Liver (tissue), 9 donors: ENCODE results near the gene CDRT4. TPM values are rescaled to one million over a fixed set of nuclear protein-coding genes. Genes with fewer than 3 reads are reported as not detected.

ENCODE experiments used
- DNase-seq: peaks from one replicate; pipeline ENCODE4 v3.0.0-alpha.2; 2017; ENCODE audit warnings: low spot score
- H3K27ac ChIP-seq, 2 donors: one replicate each; pipeline ENCODE4 v1.7.0; 2013; ENCODE audit warnings: inconsistent platforms in 2 of 2, low read length in 2 of 2, control low read depth in 1 of 2, low read depth in 1 of 2, mild to moderate bottlenecking in 1 of 2
- H3K27me3 ChIP-seq, 4 donors: one replicate each; pipeline versions ENCODE4 v1.6.1 to v1.7.0; 2013; ENCODE audit warnings: low read length in 3 of 4, inconsistent platforms in 1 of 4, mild to moderate bottlenecking in 1 of 4, moderate library complexity in 1 of 4; ENCODE audit not compliant: control insufficient read depth in 4 of 4, insufficient read depth in 4 of 4
- H3K36me3 ChIP-seq, 4 donors: one replicate each; pipeline versions ENCODE4 v1.6.1 to v1.7.0; 2013; ENCODE audit warnings: low read length in 3 of 4, mild to moderate bottlenecking in 3 of 4, low read depth in 1 of 4, moderate library complexity in 1 of 4; ENCODE audit not compliant: control insufficient read depth in 4 of 4, insufficient read depth in 3 of 4
- H3K4me1 ChIP-seq, 4 donors: one replicate each; pipeline versions ENCODE4 v1.6.1 to v1.7.0; 2013; ENCODE audit warnings: low read length in 3 of 4, mild to moderate bottlenecking in 3 of 4, moderate library complexity in 1 of 4; ENCODE audit not compliant: control insufficient read depth in 4 of 4, insufficient read depth in 4 of 4
- H3K4me3 ChIP-seq, 3 donors: one replicate each; pipeline versions ENCODE4 v1.6.1 to v1.7.0; 2013; ENCODE audit warnings: low read length in 3 of 3, control low read depth in 1 of 3, low read depth in 1 of 3, mild to moderate bottlenecking in 1 of 3
- H3K9ac ChIP-seq, 2 donors: one replicate each; pipeline ENCODE4 v1.7.0; 2013; ENCODE audit warnings: low read length in 2 of 2, mild to moderate bottlenecking in 2 of 2, moderate library complexity in 2 of 2, control low read depth in 1 of 2, low read depth in 1 of 2
- H3K9me3 ChIP-seq, 4 donors: one replicate each; pipeline versions ENCODE4 v1.6.1 to v1.7.0; 2013; ENCODE audit warnings: low read length in 3 of 4; ENCODE audit not compliant: control insufficient read depth in 4 of 4
- ATF3 ChIP-seq: IDR thresholded peaks from 2 replicates; pipeline ENCODE4 v1.6.1; 2016; ENCODE audit warnings: antibody characterized with exemption
- EGR1 ChIP-seq, 2 donors: IDR thresholded peaks; 2 replicates each; pipeline ENCODE4 v1.6.1; 2016 to 2018; ENCODE audit warnings: antibody characterized with exemption in 2 of 2, low read depth in 2 of 2
- FOXA1 ChIP-seq: IDR thresholded peaks from 2 replicates; pipeline ENCODE4 v1.6.1; 2016; ENCODE audit warnings: antibody characterized with exemption
- FOXA2 ChIP-seq: IDR thresholded peaks from 2 replicates; pipeline ENCODE4 v1.6.1; 2016; ENCODE audit warnings: antibody characterized with exemption
- GABPA ChIP-seq, 2 donors: IDR thresholded peaks in 1 of 2; conservative IDR thresholded peaks in 1 of 2; 2 replicates each; pipeline ENCODE4 v1.6.1; 2016; ENCODE audit warnings: antibody characterized with exemption in 2 of 2, mild to moderate bottlenecking in 1 of 2, moderate library complexity in 1 of 2
- HNF4A ChIP-seq, 2 donors: conservative IDR thresholded peaks; 2 replicates each; pipeline ENCODE4 v1.6.1; 2016; ENCODE audit warnings: antibody characterized with exemption in 2 of 2, mild to moderate bottlenecking in 2 of 2
- HNF4G ChIP-seq: IDR thresholded peaks from 2 replicates; pipeline ENCODE4 v1.6.1; 2016; ENCODE audit warnings: antibody characterized with exemption
- JUND ChIP-seq, 2 donors: IDR thresholded peaks; 2 replicates each; pipeline ENCODE4 v1.6.1; 2016; ENCODE audit warnings: antibody characterized with exemption in 2 of 2
- NR2F2 ChIP-seq: IDR thresholded peaks from 2 replicates; pipeline ENCODE4 v1.6.1; 2016; ENCODE audit warnings: antibody characterized with exemption
- RAD21 ChIP-seq, 2 donors: IDR thresholded peaks; 2 replicates each; pipeline ENCODE4 v1.6.1; 2016; ENCODE audit warnings: antibody characterized with exemption in 2 of 2, mild to moderate bottlenecking in 2 of 2
- REST ChIP-seq: IDR thresholded peaks from 2 replicates; pipeline ENCODE4 v1.6.1; 2016; ENCODE audit warnings: antibody characterized with exemption, mild to moderate bottlenecking
- RXRA ChIP-seq, 2 donors: IDR thresholded peaks; 2 replicates each; pipeline ENCODE4 v1.6.1; 2017 to 2018; ENCODE audit warnings: antibody characterized with exemption in 2 of 2, mild to moderate bottlenecking in 1 of 2
- SP1 ChIP-seq: IDR thresholded peaks from 2 replicates; pipeline ENCODE4 v1.6.1; 2018; ENCODE audit warnings: antibody characterized with exemption, mild to moderate bottlenecking
- WGBS: extraction: QIAGEN DNeasy Blood & Tissue Kit; methylation state at CpG from one replicate; pipeline ENCODE4 v1.1.7; 2013; 5-methylcytosine and 5-hydroxymethylcytosine counted together
- polyA plus RNA-seq, 2 donors: library from polyadenylated mRNA; stranded (reverse) in 1 of 2; unstranded in 1 of 2; fragments of 200-250 nt in 1 of 2; fragments of >200 nt in 1 of 2; fragmentation: Nextera tagmentation in 1 of 2; extraction: Ambion mirVana in 1 of 2; gene quantifications; one replicate each; pipeline versions ENCODE4 v1.2.1 to v1.2.3, GENCODE V29; 2013 to 2015
- total RNA-seq, 2 donors: library from RNA; depleted of rRNA; stranded (reverse); fragments of >200 nt; gene quantifications; one replicate each; pipeline ENCODE4 v1.2.3, GENCODE V29; 2014
- TF ChIP-seq, protein P1 (sequence below): IDR thresholded peaks from 2 replicates; pipeline ENCODE4 v1.6.1; 2016; ENCODE audit warnings: antibody characterized with exemption
- donor health status: healthy.
- donor health status: healthy.
- donor health status: healthy.
- donor health status: healthy.
- donor health status: healthy.

The CDRT4 gene
- total and polyA plus RNA-seq, 4 donors: 0.43 to 3.3 (median 1.8) TPM; not detected in 1

GRCh38 chr17:15444805-15445204, 22.6 kb downstream of the CDRT4 start:
- no peak for DNase-seq

DNA sequence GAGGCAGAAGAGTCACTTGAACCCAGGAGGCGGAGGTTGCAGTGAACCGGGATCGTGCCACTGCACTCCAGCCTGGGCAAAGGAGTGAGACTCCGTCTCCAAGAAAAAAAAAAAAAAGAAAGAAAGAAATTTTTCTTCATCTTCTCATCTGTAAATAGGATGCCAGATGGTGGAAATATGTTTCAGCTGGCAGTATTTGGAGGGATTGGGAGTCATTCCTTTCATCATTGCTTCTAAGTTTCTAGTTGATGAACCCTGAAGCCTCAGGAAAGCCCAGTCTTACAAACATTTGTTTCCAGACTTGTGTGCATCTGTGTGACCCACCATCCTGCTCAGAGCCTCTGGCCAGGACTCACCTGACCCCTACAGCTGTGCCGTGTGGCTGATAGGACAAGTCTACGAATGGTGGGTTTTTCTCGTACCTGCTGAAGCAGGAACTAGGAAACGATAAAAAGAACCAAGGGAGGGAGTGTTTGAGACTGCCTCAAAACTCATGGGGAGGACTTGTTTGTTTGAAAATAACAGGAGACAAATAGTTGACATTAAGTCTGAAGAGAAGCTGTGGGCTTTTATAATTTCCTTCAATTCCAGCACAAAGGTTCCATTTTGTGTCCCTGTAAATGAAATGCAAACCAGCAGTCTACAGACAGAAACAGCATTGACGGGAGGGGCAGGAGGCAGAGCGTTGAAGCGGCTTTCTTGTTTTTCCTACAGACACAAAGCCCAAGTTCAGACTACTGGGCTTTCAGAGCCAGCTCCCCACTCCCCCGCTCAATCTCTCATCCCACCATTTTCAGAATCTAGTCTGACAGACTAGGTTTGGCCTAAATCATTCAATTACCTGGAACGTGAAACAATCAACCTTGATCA, 24.9 kb downstream of the CDRT4 start:
- Histone ChIP-seq H3K4me1 (peaks cover 4 to 9% (median 4%) of the 10 kb centered on the region in 4 donors), H3K9ac (no peak overlapping the region), H3K27me3 (no peaks in the 10 kb centered on the region), H3K9me3 (no peaks in the 10 kb centered on the region), H3K4me3 (no peak overlapping the region), H3K27ac (no peak overlapping the region), H3K36me3 (no peaks in the 10 kb centered on the region)
- TF ChIP-seq ATF3 (no peak), JUND (IDR thresholded peaks at IDR 0.05) (no peak), HNF4G (no peak), RAD21 (IDR thresholded peaks at IDR 0.05) (no peak), REST (no peak), GABPA (IDR thresholded peaks at IDR 0.05 in 1 of 2, conservative IDR thresholded peaks at IDR 0.05 in 1 of 2) (no peak)
- TF ChIP-seq, protein P1, sequence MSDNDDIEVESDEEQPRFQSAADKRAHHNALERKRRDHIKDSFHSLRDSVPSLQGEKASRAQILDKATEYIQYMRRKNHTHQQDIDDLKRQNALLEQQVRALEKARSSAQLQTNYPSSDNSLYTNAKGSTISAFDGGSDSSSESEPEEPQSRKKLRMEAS: no peak
- 98% methylated on average over 13 of the region's 13 CpGs for WGBS
- no peak for DNase-seq

More at GRCh38 chr17:15444805-15445204, 22.6 kb downstream of the CDRT4 start:
- TF ChIP-seq JUND (IDR thresholded peaks at IDR 0.05): no peak
- TF ChIP-seq REST: no peak
- TF ChIP-seq NR2F2: no peak
- no peak for TF ChIP-seq RAD21 (IDR thresholded peaks at IDR 0.05)
- TF ChIP-seq FOXA1: no peak
- no peak for TF ChIP-seq GABPA (IDR thresholded peaks at IDR 0.05 in 1 of 2, conservative IDR thresholded peaks at IDR 0.05 in 1 of 2)
- no peak for TF ChIP-seq FOXA2
- TF ChIP-seq HNF4G: no peak
- no peak for TF ChIP-seq RXRA (IDR thresholded peaks at IDR 0.05)
- TF ChIP-seq, protein P1: no peak
- TF ChIP-seq HNF4A (conservative IDR thresholded peaks at IDR 0.05): no peak
- no peak for TF ChIP-seq EGR1 (IDR thresholded peaks at IDR 0.05; ENCODE audit: low read depth in 2 of 2)
- no peak for TF ChIP-seq SP1
- H3K9ac ChIP-seq: no peak overlapping the region
- no peaks in the 10 kb centered on the region for H3K36me3 ChIP-seq
- H3K9me3 ChIP-seq: no peaks in the 10 kb centered on the region
- 78% methylated on average over 4 of the region's 4 CpGs for WGBS
- H3K4me3 ChIP-seq: no peak overlapping the region
- H3K27ac ChIP-seq: no peak overlapping the region
- H3K27me3 ChIP-seq: no peaks in the 10 kb centered on the region
- peaks cover 0 to 3% (median 0%) of the 10 kb centered on the region in 4 donors for H3K4me1 ChIP-seq
